GM21825 (cell line): ENCODE data around the gene MIGA1.
"Not testable (repeated sequence)": the region's sequence is repeated elsewhere in the genome, so short reads cannot be mapped to it uniquely, and the experiment has no call there.

Source experiments
- ATAC-seq: cut with Tn5 transposase; IDR thresholded peaks from one replicate; pipeline ENCODE4 v1.9.1; 2021; ENCODE audit warnings: mild to moderate bottlenecking, moderate library complexity; ENCODE audit not compliant: unreplicated experiment

Gene MIGA1

GRCh38 chr1:77797991-77798390 is 18.5 kb downstream of the MIGA1 start:
- ATAC-seq = no peak

- ATAC-seq = no peak
These were observed 22.6 kb downstream of the MIGA1 start for GRCh38 chr1:77802026-77802425.

- ATAC-seq = no peak
These were observed 23.9 kb downstream of the MIGA1 start for GRCh38 chr1:77803371-77803770.

- not testable (repeated sequence) for ATAC-seq
These were observed 30.5 kb downstream of the MIGA1 start for GRCh38 chr1:77809787-77810462.

DNA sequence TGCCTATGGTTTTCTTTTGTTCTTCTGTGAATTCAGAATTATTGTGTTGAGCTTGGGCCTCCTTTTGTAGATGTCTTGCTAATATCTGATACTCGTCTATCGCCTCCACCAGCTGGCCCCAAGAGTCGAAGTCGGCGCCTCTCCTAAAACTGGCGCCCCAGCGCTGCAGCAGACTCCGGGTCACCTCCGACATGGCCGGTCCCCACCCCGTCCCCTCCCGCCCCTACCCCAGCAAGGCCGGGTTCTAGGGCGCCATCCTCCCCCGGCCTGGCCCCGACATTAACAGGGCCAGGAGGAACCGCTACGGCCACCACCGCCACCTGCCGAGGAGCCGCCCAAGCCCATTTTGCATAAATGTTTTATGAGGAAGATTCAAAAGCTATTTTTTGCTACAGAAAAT is 32.1 kb downstream of the MIGA1 start:
- ATAC-seq = not testable (repeated sequence)

DNA sequence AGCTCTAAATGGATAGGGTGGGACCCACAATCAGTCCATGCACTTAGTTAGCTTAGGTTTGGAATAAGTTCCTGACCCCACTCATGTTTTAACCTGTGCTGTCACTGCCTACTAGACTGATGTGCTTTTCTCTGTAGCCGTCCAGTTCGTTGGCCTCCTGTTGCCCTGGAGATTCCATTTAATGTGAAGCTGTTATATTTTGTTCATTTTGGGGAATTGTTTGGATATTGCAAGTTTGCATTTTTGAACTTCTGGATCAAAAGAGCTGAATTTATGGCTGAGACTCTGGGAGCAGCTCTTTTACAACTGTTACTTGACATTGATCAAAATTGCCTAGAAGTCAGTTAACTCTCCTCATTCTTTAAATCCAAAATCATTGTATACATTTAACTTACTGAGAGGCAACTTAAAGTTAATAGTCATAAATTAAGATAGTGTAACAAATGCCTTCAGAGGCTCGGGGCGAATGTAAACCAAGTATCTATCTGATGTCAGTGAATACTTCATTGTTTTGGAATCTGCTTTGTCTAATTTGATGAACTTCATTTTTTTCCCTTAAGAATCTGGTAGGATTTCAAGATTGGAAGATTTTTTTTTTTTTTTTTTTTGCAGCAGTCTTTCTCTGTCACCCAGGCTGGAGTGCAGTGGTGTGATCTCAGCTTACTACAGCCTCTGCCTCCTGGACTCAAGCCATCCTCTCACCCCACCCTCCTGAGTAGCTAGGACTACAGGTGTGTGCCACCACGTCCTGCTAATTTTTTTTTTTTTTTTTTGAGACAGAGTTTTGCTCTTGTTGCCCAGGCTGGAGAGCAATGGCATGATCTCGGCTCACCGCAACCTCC is 38.1 kb downstream of the MIGA1 start:
- no peak for ATAC-seq

DNA sequence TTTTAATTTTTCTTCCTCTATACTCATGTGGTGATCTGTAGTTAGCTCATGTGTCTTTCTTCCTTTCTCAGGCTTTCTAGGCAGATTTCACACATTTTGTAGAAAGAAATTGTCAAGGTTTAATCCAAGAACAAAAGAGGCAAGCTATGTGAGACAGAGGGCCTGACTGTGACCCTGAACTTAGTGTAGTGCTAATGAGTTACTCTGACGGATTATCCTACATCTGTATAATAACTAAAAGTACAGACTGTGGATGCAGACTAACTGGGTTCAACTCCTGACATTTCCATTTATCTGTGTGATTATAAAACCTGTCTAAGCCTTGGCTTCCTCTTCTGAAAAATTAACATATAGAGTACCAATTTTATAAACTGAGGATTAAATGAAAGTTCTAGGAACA is 40.7 kb downstream of the MIGA1 start:
- ATAC-seq = no peak

DNA sequence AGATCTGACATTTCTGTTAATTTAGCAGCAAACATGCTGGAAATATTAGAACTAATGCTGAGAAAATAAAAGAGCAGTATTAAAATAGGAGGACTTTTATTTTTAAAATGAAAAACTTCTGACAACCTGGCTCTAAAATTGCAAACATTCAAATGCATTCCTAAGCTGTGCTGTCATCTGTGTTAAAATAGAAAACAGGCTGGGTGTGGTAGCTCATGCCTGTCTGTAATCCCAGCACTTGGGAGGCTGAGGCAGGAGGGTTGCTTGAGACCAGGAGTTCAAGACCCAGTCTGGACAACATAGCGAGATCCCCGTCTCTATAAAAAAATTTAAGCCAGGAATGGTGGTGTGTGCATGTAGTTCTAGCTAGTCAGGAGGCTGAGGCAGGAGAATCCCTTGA is 44.6 kb downstream of the MIGA1 start:
- ATAC-seq = no peak

GRCh38 chr1:77824694-77825093 is 45.2 kb downstream of the MIGA1 start:
- ATAC-seq = no peak

DNA sequence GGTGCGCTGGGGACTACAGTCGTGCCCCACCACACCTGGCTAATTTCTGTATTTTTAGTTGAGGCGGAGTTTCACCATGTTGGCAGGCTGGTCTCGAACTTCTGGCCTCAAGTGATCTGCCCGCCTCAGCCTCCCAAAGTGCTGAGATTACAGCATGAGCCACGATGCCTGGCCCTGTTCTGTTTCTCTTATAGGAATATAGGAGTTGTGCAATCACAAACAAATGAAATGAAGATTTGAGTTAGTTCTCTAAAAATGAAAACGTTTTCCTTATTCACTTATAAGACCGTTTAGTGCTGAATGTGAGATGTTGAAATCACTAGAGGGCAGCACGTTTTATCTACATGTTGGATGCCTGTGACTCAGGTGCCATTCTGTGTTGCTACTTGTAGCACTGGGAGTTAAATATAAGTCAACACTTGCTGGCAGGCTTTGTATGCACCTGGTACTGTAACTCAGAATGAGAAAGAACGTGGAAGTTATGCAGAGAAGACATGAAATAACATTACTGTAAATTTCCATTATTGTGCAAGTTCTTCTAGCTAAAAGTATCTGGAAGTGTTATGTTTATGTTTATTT is 45.8 kb downstream of the MIGA1 start:
- no peak for ATAC-seq

DNA sequence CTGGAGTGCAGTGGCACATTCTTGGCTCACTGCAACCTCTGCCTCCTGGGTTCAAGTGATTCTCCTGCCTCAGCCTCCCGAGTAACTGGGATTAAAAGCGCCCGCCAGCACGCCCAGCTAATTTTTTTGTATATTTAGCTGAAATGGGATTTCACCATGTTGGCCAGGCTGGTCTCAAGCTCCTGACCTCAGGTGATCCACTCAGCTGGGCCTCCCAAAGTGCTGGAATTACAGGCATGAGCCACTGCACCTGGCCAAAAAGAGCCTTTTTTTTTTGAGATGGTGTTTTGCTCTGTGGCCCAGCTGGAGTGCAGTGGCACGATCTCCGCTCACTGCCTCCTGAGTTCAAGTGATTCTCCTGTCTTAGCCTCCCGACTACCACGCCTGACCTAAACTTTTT is 47.4 kb downstream of the MIGA1 start:
- ATAC-seq = not testable (repeated sequence)

GRCh38 chr1:77828098-77828497 is 48.6 kb downstream of the MIGA1 start:
- ATAC-seq = no peak

GRCh38 chr1:77829851-77830250 is 50.4 kb downstream of the MIGA1 start:
- no peak for ATAC-seq

GRCh38 chr1:77830946-77831345 is 51.5 kb downstream of the MIGA1 start:
- no peak for ATAC-seq

- no peak for ATAC-seq
These were observed 52.1 kb downstream of the MIGA1 start for GRCh38 chr1:77831566-77831965.

GRCh38 chr1:77831976-77832711 is 52.7 kb downstream of the MIGA1 start:
- ATAC-seq = no peak

DNA sequence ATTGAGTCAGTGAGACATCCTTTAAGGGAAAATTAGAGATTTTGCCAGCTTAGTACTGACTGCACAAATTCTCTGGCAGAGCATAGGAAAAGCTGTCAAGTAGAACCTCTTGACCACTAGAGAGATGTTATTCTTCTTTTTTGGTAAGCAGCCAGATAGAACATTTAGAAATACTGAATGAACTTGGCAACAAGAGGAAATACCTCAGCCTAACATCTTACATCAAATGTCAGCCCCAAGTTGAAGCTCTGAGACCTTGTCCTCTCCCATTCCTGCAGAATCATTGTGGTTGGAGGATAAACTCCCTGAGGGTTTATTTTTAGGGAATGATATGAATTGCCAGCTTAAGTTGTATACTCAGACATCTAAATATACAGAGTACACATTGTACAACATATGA is 53.5 kb downstream of the MIGA1 start:
- no peak for ATAC-seq

DNA sequence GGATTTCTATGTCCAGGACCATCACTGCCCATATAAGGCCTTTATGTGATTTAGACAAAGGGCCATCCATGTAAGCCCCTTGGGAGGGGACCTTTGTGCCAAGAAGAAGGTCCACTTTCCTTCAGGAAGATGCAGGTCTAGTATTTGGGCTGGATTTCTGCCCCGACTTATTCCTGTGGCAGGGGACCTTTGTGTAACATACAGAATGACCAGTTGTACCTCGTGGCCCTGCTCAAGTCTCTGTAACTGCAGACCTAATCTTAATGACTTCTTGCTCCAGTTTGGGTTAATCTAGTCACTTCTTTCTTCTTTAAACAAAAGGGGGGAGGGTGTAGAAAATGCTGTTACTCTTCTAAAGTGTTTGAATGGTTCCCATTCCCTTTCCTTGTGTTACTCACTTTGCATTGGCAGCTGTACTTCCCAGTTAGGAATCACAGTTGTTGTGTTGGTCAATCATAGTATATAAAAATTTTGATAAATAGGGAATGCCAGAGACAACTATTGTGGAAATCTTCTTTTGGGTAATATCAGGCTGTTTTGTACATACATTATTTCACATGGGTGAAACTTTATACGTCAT is 54.2 kb downstream of the MIGA1 start:
- no peak for ATAC-seq

GRCh38 chr1:77834771-77835334 is 55.4 kb downstream of the MIGA1 start:
- ATAC-seq = no peak

- no peak for ATAC-seq
These were observed 62.1 kb downstream of the MIGA1 start for GRCh38 chr1:77841574-77841973.

- ATAC-seq = no peak
These were observed 66.5 kb downstream of the MIGA1 start for GRCh38 chr1:77845951-77846350.
